Raji (cell line): ENCODE data around the gene NBPF3.

Experiments used
- POLR2A ChIP-seq: IDR thresholded peaks from 2 replicates; pipeline ENCODE4 v1.6.1; 2011; ENCODE audit warnings: low read depth, low read length, control low read depth; ENCODE audit not compliant: insufficient read depth

Gene NBPF3

DNA sequence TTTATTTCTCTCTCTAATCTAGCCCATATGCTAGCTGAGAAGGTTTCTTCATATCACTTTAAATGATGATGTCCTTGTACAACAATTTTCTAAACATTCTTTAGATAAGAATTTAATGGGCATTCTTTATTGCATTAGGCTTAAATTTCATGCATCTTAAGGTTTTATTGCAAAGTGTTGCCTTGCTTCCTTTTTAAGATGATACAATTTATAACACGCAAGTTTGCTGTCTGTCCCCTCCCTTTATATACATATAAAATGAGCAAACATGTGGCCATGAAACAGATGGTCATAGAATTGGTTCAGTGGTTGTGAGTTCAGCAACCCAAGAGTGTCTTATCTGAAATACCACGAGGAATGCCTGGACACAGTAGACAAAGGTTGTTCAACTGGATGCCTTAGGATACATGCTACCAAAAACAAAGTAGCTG lies 12.1 kb downstream of the NBPF3 start:
- no peak for TF ChIP-seq POLR2A

DNA sequence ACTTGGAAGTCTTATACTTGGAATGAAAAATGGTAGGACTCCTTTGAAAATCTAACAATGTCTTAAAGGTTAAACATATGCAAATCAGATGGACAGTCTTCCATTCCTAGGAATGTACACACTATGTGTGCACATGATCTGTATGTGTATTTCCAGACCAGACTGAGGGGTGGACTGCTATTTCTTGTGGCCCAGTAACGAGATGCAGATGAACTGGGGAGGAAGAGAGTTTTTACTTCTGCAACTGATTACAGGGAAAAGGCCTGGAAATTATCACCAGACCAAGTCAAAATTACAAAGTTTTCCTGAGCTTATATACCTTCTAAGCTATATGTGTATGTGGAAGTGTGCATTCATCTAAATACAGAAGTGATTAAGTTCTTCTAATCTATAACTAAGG lies 17.7 kb downstream of the NBPF3 start:
- no peak for TF ChIP-seq POLR2A

- no peak for TF ChIP-seq POLR2A
Observed at GRCh38 chr1:21468599-21468998, 28.7 kb downstream of the NBPF3 start.

DNA sequence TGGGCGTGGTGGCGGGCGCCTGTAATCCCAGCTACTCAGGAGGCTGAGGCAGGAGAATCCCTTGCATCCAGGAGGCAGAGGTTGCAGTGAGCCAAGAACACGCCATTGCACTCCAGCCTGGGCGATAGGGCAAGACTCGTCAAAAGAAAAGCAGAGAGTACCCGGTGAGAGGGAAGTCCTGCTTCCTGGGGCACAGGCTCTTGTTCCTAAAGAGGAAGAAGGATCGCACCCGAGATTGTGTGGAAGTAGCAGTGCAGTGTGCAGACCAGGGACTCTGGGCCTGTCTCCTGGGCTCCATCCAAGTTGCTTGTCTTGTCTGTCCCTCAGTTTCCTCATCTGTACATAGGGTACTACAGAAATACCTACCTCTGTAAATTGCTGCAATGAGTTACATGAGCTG lies 29.6 kb downstream of the NBPF3 start:
- TF ChIP-seq POLR2A = no peak

DNA sequence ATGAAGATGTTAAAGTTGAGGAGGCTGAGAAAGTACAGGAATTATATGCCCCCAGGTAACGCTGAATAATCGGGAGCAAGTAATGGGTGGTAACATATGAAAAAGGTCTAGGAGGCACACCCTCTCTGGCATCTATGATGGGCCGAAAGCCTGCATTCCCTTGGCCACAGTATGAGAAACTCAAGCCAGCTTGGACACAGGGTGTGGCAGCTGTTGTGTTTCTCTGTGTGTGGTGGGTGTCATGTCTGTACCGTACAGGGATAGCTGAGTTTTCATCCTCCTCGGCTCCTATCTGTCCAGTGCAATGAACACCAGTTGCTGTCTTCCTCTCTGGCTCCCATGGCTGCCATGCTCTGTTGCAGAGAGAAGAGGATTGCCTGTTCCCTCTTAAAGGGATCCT lies 32.9 kb downstream of the NBPF3 start:
- TF ChIP-seq POLR2A = no peak

DNA sequence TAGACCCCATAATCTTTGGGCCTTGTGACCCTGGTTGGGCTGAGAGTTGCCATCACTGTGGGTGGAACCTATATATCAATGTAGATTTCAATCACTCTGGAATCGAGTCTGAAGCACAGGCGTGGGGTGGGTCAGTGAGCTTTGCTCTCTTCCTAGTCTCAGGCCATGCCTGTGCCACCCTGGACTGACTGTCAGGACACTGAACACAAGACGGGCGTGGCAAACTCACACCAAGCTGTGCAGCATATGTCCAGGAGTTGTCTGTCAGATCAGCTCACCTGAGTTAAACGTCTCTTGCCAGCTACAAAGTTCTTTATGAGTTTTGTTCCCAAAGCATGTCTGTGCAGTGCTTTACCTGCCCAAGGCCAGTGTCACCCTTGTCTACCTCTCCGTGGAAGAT lies 38.4 kb downstream of the NBPF3 start:
- TF ChIP-seq POLR2A = no peak

GRCh38 chr1:21489146-21489545 lies 49.2 kb downstream of the NBPF3 start:
- TF ChIP-seq POLR2A = no peak

GRCh38 chr1:21490774-21491487 lies 51.0 kb downstream of the NBPF3 start:
- no peak for TF ChIP-seq POLR2A

- TF ChIP-seq POLR2A = no peak
Observed at GRCh38 chr1:21491488-21492355, 51.8 kb downstream of the NBPF3 start.

- no peak for TF ChIP-seq POLR2A
Observed at GRCh38 chr1:21492356-21492625, 52.4 kb downstream of the NBPF3 start.

GRCh38 chr1:21494196-21494595 lies 54.3 kb downstream of the NBPF3 start:
- TF ChIP-seq POLR2A = no peak

DNA sequence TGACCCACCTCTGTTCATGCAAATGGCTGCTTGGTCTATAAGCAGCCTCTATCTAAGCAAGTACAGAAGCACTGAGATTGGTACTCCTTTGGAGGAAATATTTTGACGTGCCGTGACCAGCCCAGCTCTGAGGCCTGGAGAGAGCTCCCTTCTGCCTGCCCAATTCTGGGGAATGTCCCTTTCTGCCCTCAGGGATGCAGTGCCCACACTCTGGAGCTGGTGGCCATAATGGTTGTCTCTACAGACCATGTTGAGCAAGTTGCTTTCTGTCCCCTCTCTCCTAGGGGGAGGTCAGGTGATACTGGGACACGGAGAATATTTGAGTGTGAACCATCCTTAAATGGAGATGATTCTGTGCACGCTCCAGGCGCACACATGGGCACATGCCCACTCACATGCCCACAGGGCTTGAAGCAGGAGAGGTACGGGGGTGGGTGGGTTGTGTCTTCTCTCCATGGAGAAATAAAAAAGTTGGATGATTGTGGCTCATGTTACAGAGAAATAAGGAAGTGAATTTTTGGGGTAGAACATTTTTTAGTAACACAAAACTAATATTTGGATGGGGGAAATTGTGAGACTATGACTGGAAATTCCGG lies 55.4 kb downstream of the NBPF3 start:
- TF ChIP-seq POLR2A = no peak

DNA sequence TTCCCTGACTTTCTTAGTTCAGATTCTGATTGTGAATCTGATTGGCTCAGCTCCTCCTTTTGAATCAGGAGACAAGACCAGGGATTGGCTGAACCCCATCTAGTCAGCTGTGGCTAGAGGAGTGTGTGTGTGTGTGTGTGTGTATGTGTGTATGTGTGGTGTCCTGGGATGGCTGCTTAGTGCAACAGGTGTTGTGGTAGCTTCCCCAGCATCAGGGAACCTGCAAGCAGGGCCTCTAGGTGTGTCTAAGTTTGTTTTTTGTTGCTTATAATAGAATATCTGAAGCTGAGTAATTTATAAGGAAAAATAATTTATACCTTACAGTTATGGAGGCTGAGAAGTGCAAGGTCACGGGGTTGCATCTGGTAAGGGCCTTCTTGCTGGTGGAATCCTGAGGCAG lies 56.1 kb downstream of the NBPF3 start:
- TF ChIP-seq POLR2A = no peak

DNA sequence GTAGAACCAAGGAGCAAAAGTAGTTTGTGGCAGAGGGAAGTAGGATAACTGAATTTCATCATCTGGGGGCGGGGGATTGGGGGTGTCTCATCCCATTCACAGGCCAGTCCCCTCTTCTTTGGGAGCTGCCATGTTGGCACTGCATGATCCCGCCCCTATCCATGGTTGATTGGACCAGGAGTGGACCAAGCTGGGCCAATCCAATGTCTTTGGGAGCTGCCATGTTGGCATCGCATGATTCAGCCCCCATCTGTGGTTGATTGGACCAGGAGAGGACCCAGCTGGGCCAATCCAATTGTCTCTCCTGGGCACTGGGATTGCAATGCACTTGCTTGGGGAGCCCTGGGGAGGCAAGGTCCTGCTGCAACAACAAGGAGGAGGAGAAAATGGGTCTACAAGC lies 56.9 kb downstream of the NBPF3 start:
- no peak for TF ChIP-seq POLR2A

DNA sequence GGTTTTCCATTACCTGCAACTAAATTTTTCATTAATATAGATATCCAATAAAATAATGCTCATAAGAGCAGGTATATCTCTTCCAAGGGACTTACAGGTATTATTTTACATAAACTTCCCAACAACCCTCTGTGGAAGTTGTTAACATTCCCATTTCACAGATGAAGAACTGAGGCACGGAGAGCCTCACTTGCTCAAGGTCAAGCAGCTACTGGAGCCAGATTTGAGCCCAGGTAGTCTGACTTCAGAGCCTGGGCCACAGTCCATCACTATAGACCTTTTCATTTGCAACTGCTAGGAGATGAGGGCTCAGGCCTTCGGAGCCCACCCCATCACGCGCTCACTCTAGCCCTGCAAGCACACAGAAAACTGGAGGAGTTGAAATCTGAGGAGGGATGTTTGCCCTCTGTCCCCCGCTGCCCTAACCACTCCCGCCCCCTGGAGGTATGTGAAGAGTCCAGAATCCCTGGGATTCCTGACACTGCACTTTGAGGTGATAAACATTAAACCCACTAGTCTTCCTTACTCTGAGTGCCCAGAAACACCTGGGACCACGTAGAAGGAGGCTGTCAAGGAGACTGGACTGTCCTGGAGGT lies 57.6 kb downstream of the NBPF3 start:
- TF ChIP-seq POLR2A = no peak
